PC-9 (cell line): ENCODE results near the gene TGFB1.

Experiments used
- CTCF ChIP-seq: fragments of 200-600 bp; sonication (generic); conservative IDR thresholded peaks from 2 replicates; pipeline ENCODE4 v1.6.1; 2017; ENCODE audit warnings: mixed run types, antibody characterized with exemption, mild to moderate bottlenecking, moderate library complexity
- EZH2 ChIP-seq: fragments of 200-600 bp; sonication (generic); IDR thresholded peaks from 2 replicates; pipeline ENCODE4 v1.8.0; 2017; ENCODE audit warnings: antibody characterized with exemption, low read depth

- TF ChIP-seq CTCF (no peak), EZH2 (no peak)
Measured at GRCh38 chr19:41398050-41398418, 44.3 kb upstream of the TGFB1 start.
